ENCODE results near the gene SACS.
A peak's percentile ranks its signal among the peaks of the same experiment; 100 is the strongest.

SACS gene

DNA sequence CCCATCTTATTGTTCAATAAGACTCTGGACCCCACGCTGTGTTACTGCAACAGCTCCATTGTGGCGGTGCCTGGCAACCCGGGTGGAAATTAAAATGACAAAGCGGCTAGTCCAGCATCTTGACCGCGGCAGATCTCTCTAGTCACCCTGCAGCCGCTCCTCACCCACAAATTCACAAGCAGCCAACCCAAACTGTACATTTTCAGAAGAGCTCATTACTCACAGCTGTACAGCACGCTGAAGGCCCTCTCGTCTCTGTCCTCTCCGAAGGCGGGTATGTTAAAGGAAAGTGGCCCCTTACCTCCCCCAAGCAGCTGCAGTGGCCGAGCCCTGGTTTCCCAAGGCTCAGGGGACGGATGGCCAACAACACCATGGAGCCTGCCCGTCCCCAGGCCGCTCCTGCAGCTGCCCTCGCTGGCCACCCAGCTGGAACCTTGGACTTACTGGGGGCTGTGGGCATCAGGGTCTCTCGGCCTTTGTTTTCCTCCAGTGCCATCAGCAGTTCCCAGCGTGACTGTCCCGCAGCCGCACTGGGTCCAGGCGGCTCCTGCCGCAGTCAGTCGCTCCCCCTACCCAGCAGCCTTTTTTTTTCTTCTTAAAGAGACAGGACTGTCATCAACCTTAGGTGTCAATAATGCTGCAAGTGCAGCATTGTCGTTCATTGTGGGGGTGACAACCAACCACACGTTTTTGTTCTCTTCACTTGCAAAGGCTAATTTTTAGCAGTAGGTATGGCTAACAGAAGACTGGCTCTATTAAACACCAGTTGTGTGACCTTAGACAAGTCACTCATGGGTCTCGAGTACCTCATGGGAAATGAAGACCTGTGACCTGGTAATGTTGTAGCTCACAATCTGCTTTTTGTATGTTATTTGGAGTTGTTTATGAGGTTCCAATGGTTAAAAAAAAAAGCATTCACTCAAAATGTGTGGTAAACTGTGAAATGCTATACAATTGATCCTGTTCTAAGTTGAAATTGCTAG, at the start of gene SACS:
SACS (minus strand) TSS at position 532 of the 983 bp plus-strand sequence. CDS start 22,463 bp downstream, outside the sequence.
- no peak for DNase-seq (ENCODE audit: extremely low read depth in 1 of 2, low read depth in 1 of 2)

GRCh38 chr13:23480324-23480723, 46.8 kb upstream of the SACS start:
- DNase-seq (ENCODE audit: extremely low read depth in 1 of 2, low read depth in 1 of 2): no peak

- DNase-seq (ENCODE audit: extremely low read depth in 1 of 2, low read depth in 1 of 2): no peak
Observed at GRCh38 chr13:23477101-23477500, 43.6 kb upstream of the SACS start.

GRCh38 chr13:23473221-23473620, 39.7 kb upstream of the SACS start:
- DNase-seq (ENCODE audit: extremely low read depth in 1 of 2, low read depth in 1 of 2): no peak

GRCh38 chr13:23472189-23472588, 38.7 kb upstream of the SACS start:
- no peak for DNase-seq (ENCODE audit: extremely low read depth in 1 of 2, low read depth in 1 of 2)

GRCh38 chr13:23470790-23471614, 37.5 kb upstream of the SACS start:
- DNase-seq (ENCODE audit: extremely low read depth in 1 of 2, low read depth in 1 of 2): no peak

- DNase-seq (ENCODE audit: extremely low read depth in 1 of 2, low read depth in 1 of 2): no peak
Observed at GRCh38 chr13:23469951-23470421, 36.5 kb upstream of the SACS start.

DNA sequence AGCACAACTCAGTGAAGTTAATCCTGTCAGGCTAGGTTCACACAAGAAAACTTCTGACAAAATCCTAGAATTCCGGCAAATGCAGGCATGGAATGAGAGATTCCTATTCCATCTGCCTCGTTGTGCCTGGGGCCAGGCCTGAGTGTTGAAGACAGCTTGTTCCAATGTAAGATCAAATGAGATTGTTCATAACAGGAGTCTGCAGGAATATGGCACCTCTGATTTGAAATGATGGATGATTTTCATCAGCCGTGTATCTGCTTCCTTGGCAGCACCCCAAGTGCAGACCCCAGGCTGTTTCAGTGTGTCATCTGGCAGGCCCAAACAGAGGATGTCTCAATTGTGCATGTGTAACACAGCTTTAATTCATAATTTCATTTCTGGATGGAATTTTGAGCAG, 35.3 kb upstream of the SACS start:
- no peak for DNase-seq (ENCODE audit: extremely low read depth in 1 of 2, low read depth in 1 of 2)

- no peak for DNase-seq (ENCODE audit: extremely low read depth in 1 of 2, low read depth in 1 of 2)
Observed at GRCh38 chr13:23467932-23468278, 34.4 kb upstream of the SACS start.

DNA sequence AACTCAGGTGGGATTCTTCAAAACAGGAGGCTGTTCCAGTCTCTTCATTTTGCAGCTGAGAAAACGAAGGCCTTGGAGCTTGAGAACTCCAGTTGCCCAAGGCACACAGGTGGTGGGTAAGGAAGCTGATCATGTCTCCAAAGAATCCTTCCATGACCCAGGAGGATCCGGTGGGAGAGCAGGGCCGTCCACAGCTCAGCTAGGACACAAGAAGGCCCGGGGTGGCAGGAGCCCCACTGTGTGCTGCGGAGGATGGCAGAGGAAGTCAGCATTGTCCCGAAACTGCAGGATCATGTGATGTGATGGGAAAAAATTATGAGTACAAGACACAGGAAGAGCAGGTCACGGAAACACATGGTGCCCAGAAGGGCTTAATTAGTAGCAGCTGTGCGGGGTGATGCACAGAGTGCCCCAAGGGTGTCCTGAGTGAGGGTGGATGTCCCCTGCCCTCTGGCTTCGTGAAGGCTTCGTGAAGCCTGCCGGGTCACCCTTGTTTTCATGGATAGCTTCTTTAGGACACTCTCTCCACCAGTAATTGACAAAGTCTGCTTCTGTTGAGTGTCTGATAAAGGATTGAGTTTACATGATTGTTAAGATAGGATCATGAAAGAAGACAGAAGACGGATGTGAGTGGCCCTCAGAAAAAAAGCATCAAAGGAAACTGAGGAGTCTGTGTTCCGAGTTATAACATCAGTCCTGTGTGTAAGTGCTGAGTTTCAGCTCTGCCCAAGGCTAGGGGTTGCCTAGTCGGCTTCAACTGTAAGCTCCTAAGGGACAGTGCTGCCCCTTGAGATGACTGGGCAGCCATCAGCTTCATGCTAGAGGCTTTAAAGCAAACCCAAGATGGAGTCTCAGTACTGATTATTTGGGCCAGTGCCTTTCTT, 33.8 kb upstream of the SACS start:
- no peak for DNase-seq (ENCODE audit: extremely low read depth in 1 of 2, low read depth in 1 of 2)

- peak; percentile 33 to 56 for DNase-seq (ENCODE audit: extremely low read depth in 1 of 2, low read depth in 1 of 2)
Observed at GRCh38 chr13:23466144-23467002, 32.9 kb upstream of the SACS start.

DNA sequence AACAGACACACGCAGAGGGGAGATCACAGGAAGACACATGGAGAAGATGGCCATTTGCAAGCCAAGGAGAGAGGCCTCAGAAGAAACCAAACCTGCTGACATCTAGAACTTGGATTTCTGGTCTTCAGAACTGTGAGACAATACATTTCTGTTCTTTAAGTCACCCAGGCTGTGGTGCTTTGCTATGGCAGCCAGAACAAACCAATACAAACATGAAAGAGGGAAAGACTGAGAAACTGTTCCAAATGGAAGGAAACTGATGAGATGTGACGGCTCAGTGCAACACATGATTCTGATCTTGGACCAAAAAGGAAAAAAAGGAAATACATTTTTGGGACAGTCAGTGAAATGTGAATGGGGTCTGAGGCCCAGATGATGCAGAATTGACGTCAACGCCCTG, 30.2 kb upstream of the SACS start:
- no peak for DNase-seq (ENCODE audit: extremely low read depth in 1 of 2, low read depth in 1 of 2)

GRCh38 chr13:23462815-23463559, 29.5 kb upstream of the SACS start:
- no peak for DNase-seq (ENCODE audit: extremely low read depth in 1 of 2, low read depth in 1 of 2)

DNA sequence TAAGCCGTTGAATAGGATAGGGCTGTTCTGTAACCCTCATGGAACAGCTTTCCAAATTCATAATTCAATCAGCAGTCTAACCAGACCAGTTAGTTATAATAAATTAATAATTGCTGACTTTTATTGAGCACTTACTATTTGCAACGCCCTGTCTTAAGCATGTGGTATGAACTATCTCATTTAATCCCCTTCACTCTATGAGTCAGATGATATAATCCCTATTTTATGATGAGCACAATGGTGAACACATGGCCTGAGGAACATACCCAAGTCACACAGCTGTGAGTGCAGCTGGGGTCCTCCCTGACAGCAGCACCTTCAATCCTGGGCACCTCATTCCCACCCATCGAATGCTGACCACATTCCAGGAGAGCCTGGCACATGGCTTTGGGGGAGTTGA, 28.0 kb upstream of the SACS start:
- DNase-seq (ENCODE audit: extremely low read depth in 1 of 2, low read depth in 1 of 2): no peak

DNA sequence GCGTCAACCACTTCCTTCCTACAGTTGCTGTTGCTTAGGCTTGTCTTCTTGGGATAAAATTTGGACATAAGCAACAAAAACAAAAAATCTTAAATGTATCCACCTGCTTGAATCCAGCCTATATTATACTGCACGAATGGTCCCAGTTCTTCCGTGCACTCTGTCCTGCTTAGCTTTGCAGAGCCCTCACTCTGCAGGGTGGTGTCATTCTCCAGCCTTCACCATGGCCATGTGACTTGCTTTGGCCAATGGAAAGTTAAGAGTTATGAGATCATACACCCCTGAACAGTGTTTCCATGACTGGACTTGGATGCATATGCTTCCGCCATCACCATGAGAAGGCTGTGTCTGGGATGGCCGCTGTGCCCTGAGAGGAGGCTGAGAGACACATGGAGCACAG, 27.4 kb upstream of the SACS start:
- DNase-seq (ENCODE audit: extremely low read depth in 1 of 2, low read depth in 1 of 2): no peak

DNA sequence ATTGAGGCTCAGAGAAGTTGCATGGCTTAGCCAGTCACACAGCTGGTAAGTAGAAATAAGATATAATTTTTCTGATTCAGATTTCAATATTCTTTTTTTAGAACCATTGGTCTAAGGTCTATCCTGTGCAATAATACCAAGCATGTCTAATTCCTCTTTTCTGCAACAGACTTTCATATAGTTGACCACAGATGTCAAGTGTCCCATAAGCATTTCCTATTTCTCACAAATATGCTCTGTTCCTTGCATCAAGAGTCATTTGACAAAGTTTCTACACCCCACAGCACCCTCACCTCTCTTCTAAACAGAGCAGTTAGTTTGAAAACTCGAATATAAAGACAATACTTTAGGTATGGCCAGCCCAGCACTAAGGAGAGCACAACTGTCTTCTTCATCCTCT, 26.8 kb upstream of the SACS start:
- no peak for DNase-seq (ENCODE audit: extremely low read depth in 1 of 2, low read depth in 1 of 2)

DNA sequence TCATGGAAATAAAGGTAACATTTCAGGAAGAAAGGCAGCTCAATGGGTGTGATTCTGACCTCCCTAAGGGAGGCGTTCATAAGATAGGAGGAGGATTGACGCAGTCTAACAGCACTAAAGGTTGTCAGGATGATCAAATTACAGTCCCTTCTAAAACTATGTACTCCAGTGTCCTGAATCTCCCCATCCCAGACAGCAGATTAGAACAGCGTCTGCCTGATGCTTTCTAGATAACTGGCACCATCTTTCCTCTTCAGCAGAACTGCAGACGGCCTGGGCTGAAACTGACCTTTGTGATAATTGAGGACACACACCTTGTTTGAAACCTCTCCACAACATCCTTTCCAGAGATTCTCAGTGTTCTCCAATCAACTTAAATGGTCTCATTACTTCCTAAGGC, 25.5 kb upstream of the SACS start:
- no peak for DNase-seq (ENCODE audit: extremely low read depth in 1 of 2, low read depth in 1 of 2)

DNA sequence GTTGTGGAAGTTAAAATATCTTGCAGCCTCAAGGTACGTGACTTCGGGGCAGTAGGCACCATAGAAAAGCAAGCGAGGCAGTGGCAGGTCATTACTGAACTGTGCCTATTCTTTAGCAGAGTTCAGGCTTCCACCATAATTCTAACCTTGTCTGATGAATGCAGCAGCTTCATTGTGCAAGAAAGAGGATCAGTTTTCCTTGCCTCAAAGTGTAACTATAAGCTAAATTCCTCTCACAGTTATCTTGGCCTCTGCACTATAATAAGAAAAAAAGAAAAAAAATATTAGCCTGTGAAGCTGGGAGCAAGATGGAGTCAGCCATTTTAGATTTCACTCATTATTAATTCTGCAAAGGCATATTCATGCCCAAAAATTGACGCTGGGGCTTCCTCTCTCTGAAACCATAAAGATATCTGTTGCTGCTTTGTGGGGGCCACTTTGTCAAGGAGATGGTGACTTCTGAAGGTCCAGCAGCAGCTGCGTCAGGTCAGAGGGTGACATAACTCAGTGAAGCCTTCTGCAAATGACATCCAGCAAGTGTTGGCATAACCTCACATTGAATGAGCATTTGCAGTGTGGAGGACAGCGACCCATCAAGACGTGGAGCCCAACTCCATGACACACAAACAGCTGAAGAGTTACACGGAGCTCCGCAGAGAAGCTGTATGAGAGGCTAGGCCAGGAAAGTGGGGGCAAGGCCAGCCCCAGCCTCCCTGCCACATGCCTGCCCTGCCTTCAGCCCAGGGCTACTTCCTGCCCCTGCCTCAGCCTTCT, 23.1 kb upstream of the SACS start:
- no peak for DNase-seq (ENCODE audit: extremely low read depth in 1 of 2, low read depth in 1 of 2)

All from stimulated activated CD8-positive, alpha-beta memory T cell treated with anti-CD3 and anti-CD28 coated beads, Interleukin-7, amount 100 ng/mL, for 48 hours (primary cell).